ENCODE data around the gene PIP5K1B.

The PIP5K1B gene

DNA sequence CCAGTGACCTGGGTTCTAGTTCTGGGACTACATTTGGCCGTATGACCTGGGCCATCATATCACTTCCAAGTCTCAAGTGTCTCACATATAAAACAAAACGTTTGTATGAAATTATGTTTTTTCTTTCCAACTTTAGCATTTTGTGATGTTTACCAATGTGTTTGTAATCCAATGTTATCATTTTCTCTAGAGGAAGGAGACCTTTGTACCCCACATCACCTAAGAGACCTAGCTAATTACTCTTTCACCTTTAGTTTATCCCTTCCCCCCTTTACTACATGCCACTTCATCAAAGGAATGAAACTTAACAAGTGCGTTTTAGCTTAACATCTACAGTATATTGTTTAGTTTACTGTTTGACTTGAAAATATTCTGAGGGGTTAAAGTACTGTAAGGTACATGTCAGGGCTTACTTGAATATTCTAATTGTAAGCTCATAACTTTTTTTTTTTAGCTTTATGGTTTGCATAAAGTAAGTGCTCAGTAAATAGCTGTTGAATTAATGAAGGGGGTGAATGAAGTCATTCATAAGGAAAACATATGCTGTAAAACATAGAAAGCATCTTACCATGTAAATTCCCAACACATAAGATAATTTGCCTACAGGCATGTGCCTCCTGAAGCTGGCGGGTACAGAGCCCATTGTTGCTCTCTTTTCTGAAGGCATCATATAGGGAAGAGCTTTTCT, 2.9 kb downstream of the PIP5K1B start:
- no peak for DNase-seq (ENCODE audit: low read depth)

DNA sequence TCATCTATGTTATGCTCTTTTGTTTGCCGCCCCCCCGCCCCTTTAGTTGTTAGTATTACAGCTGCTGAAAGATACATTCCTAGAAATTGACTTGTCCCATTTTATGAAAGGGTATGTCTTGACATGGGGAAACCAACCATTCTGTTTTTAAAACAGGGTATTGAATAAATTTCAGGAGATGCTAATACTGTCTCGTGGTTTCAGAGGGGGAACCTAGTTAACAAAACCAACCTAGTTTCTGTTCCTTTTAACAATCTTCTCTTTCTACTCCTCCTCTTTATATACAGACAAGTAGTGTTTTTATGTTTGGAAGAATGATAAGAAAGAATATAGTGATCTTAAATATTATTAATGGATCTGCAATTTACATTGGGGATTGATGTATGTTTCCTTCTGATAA, 3.5 kb downstream of the PIP5K1B start:
- DNase-seq (ENCODE audit: low read depth), result no peak

DNA sequence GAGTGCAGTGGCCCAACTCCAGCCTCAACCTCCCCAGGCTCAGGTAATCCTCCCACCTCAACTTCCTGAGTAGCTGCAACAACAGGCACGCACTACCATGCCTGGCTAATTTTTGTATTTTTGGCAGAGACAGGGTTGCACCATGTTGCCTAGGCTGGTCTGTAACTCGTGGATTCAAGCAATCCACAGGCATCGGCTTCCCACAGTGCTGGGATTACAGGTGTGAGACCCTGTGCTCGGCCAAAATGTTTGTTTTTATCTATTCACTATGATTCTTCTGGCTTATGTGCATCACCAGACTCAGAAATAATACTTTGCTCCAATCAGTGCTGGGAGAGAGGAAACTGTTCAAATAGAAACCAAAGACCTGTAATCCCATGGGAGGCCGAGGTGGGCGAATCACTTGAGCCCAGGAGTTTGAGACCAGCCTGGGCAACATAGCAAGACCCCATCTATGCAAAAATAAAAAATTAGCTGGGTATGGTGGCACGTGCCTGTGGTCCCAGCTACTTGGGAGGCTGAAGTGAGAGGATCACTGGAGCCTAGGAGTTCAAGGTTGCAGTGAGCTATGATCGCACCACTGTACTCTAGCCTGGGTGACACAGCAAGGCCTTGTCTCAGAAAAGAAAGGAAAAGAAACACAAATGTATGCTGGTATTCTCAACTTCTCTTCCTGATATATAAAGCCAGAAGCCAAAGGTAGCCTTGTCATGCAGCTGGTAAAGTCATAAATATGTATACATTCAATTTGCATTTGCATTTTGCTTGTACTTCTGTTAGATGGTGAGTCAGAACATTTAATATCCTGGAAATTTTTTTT, 4.5 kb downstream of the PIP5K1B start:
- no peak for DNase-seq (ENCODE audit: low read depth)

DNA sequence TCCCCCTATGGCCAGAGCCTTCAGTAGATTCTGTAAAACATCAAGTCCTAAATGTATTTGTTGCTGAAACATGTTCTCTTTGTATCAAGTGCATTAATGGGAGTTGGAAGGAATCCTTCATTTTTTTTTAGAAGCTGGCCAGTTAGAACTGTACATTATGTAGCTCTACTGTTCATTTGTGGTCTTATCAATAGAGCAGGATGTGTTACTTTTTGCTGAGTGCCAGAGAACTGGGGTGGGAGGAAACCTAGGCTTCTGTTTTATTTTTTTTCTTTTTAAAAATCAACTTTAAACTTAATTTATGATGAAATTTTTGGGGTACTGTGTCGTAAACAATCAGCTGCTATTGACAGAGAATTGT, 5.1 kb downstream of the PIP5K1B start:
- no peak for DNase-seq (ENCODE audit: low read depth)

DNA sequence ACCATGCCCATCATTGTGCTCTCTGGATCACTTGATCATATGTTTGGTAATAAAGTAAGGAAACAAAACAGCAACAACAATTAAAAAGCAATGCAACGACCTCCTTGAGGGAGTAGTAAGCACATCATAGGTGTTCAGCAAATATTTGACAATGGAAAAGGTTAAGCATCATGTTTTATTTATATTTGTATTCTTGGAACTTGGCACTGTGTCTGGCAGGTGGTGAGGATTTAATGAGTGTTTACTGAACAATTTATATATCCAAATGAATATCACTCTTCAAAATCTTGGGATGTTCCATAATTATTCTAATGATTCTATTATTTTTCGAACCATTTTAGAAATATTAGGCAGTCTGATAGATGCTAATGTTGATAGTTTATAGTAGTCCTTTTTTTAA, 6.2 kb downstream of the PIP5K1B start:
- no peak for DNase-seq (ENCODE audit: low read depth)

DNA sequence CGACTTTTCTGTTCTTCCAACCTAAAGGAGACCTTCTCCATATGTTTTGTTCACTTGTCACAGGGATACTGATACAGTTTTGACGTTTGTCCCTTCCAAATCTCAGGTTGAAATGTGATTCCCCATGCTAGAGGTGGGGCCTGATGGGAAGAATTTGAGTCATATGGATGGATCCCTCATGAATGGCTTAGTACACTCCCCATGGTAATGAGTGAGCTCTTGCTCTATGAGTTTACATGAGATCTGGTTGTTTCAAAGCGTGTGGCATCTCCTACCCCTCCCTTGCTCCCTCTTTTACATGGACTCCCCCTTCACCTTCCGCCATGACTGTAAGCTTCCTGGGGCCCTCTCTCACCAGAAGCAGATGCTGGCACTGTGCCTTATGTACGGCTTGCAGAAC, 6.9 kb downstream of the PIP5K1B start:
- no peak for DNase-seq (ENCODE audit: low read depth)

DNA sequence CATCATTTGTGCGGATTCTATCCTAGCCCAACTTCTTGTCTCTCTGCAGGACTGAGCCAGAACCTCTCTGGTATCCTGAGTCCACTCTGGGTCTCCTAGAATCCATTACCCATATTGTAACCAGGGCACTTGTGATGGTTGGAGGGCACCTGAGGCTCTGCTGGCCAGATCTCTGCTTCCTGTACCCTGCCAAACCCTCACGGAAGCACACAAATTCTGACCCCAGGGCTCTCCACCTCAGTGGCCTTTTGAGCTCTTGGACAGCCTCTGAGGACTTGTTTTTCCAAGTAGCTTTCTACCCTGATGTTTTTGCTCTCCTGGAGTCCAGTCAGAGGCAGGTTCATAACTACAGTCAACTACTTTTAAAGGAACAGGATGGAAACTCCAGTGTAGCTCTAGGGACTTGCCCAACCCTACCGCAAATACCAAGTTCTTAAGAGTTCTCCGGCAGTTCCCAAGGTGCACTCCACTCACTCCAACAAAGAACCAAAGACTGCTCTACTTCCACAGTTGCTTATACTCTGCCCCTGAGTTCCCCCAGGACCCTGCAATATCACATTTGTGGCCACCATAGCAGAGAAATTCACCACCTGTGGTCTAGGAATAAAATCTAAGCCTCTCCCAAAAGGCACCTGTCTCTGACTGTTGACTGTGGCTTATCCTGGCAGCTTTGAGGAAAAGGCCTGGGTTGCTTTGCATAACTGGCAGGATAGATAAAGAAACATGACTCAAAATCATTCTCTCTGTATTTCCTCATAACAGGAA, 9.6 kb downstream of the PIP5K1B start:
- DNase-seq (ENCODE audit: low read depth), result no peak

DNA sequence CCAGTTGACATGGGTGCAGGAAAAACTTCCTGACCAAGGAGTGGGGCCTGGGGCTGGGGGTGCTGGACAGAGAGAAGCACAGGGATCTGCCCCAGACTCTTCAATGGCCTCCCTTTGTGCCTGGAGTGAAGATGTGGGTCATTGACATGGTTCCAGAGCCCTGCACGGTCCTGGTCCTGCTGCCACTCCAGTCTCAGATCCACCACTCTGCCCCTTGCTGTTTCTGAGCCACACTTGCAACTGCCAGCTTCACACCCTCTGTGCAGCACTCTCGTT, 10.1 kb downstream of the PIP5K1B start:
- DNase-seq (ENCODE audit: low read depth), result no peak

DNA sequence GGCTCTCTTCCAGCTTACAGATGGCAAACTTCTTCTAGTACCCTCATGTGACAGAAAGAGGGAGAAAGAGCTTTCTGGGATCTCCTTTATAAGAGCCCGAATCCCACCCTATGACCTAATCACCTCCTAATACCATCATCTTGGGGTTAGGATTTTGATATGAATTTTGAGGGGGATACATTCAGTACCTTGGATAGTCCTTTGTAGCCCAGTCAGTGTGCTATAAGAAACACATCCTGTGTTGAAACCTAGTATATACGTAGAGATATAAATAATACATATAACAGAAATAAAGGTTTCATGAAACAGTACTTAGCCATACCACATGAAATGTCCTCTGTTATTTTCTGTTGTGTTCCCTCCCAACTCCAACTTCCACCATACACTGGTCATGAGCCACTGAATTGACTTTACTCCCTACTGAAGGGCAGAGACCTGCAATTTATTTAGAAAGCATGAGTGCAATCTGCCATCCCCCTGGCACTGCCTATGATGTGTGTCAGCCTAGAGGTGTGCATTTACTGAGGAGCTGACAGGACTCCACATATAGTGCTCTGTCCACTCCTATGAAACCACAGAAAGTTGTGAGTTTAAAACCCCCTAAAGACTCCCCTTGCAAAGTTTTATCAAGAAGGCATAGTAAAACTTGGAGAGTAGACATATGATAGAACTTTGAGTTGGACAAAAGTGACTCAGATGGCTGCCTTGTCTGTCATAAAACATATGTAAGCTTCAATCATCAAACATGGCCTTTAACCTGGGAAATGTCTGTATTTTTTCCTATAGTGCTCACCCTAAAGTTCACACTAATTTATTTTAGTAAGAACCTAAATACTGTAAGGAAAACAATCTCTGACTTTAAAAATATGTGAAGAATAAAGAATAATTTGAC, 12.8 kb downstream of the PIP5K1B start:
- DNase-seq (ENCODE audit: low read depth), result no peak

DNA sequence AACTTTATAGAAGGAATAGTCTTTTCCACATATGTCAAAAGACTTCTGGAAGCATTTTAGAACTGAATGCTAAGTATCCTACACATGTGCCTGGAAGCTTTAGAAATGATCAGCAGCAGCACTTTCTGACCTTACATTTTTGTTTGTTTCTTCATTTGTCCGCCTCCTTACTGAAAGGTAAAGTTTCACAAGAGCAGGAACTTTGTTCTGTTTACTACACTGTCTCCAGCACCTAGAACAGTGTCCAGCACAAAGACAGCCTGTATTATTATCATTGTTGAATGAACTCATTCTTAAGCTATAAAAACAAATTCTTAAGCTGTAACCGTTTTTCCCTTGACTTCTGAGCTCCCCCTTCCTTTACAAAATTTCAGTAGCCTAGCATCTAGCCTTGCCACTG, 14.8 kb downstream of the PIP5K1B start:
- no peak for DNase-seq (ENCODE audit: low read depth)

DNA sequence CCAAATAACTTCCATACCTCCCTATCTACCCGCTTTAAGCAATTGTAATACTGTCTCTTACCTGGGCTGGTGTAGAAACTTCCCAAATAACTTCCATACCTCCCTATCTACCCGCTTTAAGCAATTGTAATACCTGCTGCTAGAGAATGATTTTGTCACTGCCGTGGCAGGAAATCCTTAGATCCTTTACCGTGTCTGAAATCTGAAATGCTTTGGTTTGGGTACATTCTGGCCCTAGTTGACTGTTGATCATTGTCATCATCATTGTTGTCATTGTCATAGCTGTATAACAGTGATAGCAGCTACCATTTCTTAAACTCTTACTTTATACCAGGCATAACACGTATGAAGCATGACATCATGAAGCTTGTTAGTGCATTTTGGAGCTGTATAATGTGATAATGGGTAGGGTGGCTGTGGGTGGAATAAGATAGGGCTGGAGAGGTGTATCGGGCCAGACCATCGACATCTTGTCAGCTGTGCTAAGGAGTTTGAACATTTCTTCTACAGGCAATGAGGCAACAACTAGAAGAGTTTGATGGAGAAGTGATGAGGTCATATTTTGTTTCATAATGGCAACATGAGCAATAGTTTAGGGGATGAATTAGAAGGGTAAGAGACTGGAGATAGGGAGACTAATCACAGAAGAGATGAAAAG, 15.7 kb downstream of the PIP5K1B start:
- DNase-seq (ENCODE audit: low read depth), result no peak

DNA sequence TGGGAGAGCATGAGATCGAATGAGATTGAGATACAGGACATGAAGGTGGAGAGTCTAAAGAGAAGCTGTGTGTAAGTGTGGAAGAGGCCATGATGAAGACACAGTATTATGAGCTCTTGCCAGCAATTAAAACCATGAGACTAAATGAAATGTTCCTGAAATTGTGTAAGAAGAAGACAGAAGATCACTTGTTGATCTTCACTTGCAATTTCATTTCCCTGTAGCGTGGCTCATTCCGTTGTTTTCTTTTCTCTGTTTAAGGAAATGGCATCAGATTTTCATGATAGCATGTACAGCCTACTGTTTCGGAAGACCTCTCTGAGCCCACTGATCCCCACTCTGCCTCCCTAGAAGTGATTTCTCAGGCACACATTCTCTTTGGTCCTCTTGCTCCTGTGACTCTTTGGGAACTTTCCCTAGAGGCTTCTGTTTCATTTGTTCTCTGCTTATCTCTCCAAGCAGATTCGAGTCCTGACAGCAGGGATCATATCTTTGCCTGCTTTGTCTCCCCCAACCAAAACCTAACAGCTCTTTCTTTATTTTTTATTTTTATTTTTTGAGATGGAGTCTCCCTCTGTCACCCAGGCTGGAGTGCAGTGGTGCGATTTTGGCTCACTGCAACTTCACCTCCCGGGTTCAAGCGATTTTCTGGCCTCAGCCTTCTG, 16.8 kb downstream of the PIP5K1B start:
- DNase-seq (ENCODE audit: low read depth), result no peak

DNA sequence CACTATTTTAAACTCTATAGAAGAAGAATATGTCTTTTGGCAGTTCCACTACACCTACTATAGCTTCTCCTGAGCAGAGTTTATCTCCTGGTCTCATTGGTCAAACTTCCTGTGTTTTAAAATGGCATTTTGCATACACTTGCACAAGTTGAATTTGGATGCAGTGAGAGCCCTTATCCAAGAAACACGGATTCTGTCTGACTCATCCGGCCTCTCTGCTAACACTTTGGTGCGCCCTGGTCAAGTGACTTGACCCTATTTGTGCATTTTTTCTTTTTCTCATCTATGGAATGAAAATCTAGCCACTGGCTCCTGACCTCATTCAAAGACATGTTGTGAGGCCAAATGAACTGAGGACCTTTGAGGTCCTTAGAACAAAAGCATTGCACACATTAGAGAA, 20.0 kb downstream of the PIP5K1B start:
- no peak for DNase-seq (ENCODE audit: low read depth)

DNA sequence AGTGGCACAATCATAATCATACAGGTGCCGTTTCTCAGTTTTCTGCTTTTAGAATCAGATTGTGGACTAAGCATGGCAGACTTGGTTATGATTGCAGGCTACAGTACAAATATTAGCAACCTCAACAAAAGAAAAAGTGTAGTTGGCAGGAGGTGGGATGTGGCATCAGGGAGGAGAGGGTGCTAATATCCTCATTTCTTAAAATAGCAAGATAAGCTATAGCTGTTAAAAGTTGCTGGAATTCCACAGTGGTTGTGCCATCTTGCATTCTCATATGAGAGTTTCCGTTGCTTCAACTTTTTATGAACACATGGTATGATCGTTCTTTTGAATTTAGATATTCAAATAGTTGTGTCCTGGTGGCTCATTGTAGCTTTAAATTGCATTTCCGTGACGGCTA, 21.4 kb downstream of the PIP5K1B start:
- no peak for DNase-seq (ENCODE audit: low read depth)

DNA sequence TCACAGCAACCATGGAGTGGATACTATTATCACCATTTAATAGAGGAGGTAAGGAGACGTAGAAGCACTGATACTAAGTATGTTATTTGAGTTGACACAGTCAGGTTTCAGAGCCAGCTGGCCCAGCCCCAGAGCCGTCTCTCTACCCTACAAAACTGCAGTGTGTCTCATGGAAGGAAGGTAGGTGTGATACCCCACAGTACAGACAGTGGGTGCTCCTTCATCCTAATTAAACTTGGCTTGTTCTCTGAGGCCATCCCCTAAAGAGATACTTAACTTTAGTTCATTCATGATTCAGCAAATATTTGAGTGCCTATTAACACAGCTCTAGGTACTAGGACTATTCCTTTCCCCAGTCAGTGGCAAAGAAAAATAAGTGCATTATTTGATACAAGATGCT, 22.6 kb downstream of the PIP5K1B start:
- DNase-seq (ENCODE audit: low read depth), result no peak

DNA sequence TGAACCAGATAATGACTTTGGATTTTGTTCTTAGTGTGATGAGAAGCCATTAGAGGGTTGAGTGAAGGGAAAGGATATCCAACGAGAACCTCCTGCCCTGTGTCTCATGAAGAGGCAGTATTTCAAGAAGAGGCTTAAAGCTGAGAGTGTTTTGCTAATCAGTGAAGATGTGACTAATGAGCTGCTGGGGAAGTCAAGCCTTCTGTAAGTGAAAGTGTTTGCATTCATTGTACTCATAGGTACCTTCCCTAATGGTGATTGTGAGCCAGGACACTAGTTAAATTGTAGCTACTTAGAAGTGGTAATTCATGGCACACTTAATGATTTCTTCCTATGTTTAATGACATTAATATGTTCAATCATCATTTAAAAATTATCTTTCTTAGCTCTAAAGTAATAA, 23.7 kb downstream of the PIP5K1B start:
- DNase-seq (ENCODE audit: low read depth), result no peak

DNA sequence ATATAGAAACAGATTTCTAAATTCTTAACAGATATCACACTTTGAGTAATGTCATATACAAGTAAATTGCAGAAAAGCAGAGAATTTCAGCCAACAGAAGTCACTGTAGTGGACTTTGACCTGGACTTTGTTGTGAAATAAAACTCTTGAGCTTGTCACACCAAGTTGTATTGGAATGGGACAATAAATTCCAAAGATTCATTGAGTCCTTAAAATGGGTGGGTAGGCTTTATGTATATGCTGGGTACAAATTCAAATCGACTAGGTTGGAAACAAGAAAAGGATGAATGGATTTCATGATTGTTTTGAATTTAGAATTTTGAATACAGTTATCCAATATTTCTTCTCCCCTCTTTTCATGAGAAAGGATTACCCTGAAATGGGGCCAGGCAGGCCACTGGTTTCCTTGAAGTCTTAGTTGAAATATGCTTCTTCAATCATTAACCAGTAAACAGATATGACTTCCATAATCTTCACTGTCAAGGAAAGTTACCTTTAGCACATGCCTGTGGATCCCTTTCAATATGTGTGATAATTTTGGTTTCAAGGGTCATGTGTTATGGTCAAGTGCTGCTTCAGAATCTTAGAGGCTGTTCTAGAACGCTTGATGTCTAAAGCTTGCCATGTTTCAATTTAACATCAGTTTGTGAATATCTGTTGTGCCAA, 25.7 kb downstream of the PIP5K1B start:
- DNase-seq (ENCODE audit: low read depth), result no peak

DNA sequence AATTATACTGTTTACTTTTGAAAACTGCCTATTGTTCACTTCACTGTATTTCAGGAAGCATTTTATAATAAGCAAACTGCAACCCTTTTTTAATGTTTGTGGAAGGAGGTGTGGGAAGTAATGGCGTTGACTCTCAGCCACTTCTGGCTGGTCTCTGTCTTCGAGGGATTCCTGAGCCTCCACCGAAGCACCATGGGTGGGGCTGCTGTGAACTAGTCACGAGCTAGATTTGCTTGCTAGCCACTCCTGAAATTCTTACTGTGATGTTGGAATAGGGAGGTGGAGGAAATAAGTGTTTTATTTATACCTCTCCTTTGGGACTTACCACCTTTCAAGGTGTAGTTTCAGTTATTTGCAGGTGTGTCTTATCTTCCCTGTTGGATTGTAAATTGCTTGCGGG, 26.8 kb downstream of the PIP5K1B start:
- DNase-seq (ENCODE audit: low read depth), result no peak

DNA sequence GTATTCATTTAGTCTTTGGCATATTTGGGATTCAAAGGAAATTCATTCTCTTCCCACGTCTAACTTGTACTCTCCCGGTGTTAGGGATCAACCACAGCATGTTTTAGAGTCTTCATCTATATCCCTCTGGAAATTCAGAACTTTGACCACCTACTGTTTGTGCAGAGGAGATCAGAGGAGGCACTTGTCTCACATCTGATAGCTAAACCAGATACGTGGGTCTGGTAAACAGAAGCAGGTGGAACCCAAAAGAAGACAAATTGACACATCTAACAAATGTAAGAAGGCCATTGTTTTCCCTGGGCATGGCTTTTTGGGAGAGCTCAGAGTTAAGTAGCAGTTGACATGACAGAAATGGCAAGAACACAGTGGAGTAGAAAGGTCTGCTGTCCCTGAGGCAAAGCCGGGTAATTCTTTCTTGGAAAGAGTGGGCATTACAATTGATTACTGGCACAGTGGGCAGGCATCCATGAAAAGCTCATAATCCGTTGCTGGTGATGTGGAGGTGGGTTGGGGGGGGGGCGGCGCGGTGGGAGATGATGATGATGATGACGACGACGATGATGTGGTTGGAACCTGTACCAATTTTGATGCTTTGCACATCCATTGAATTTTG, 27.5 kb downstream of the PIP5K1B start:
- no peak for DNase-seq (ENCODE audit: low read depth)

DNA sequence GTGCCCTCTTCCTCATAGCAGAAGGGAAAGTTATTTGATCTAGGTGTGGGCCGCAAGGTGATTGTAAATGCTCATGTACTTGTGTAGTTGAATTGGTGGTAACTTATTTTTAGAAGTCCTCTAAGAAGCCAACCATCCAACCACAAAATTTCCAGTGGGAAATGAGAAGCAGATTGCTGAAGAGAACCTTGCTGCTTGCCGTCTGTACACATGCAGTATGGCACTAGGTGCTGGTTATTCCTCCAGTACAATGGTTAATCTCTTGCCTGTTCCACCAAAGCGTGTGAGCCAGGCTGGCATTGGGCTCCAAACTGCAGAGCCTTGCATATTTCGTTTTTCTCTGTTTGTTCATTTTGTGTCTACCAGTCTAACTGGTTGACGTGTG, 28.0 kb downstream of the PIP5K1B start:
- no peak for DNase-seq (ENCODE audit: low read depth)
